ENCODE data around the gene PCSK6.

GRCh38 chr15:101394056-101394630 is 95.4 kb downstream of the PCSK6 start:
- TF ChIP-seq CTCF (IDR thresholded peaks at IDR 0.05) (no peak), POLR2A (IDR thresholded peaks at IDR 0.05) (no peak)
